HG03520 (cell line): Measurements from ENCODE around the gene CD72.
"Not testable (repeated sequence)": the region's sequence is repeated elsewhere in the genome, so short reads cannot be mapped to it uniquely, and the experiment has no call there.

Source experiments
- ATAC-seq: cut with Tn5 transposase; IDR thresholded peaks from one replicate; pipeline ENCODE4 v1.9.1; 2021; ENCODE audit warnings: mild to moderate bottlenecking, moderate library complexity; ENCODE audit not compliant: unreplicated experiment

Gene CD72

GRCh38 chr9:35593581-35593980 lies 24.6 kb downstream of the CD72 start:
- ATAC-seq = no peak

GRCh38 chr9:35588506-35588905 lies 29.7 kb downstream of the CD72 start:
- ATAC-seq = not testable (repeated sequence)

GRCh38 chr9:35584681-35585080 lies 33.5 kb downstream of the CD72 start:
- ATAC-seq = not testable (repeated sequence)

- not testable (repeated sequence) for ATAC-seq
Measured at GRCh38 chr9:35583521-35583920, 34.7 kb downstream of the CD72 start.

- ATAC-seq = not testable (repeated sequence)
Measured at GRCh38 chr9:35579659-35580227, 38.5 kb downstream of the CD72 start.

GRCh38 chr9:35579130-35579529 lies 39.1 kb downstream of the CD72 start:
- ATAC-seq = no peak

GRCh38 chr9:35577486-35577885 lies 40.7 kb downstream of the CD72 start:
- ATAC-seq = no peak

- ATAC-seq = no peak
Measured at GRCh38 chr9:35575478-35575877, 42.7 kb downstream of the CD72 start.

GRCh38 chr9:35574578-35575122 lies 43.6 kb downstream of the CD72 start:
- ATAC-seq = no peak

GRCh38 chr9:35570709-35571504 lies 47.3 kb downstream of the CD72 start:
- ATAC-seq = no peak

GRCh38 chr9:35569206-35569605 lies 49.0 kb downstream of the CD72 start:
- no peak for ATAC-seq

GRCh38 chr9:35568196-35568595 lies 50.0 kb downstream of the CD72 start:
- no peak for ATAC-seq

GRCh38 chr9:35566417-35566816 lies 51.8 kb downstream of the CD72 start:
- ATAC-seq = no peak

- no peak for ATAC-seq
Measured at GRCh38 chr9:35564658-35565061, 53.6 kb downstream of the CD72 start.

GRCh38 chr9:35563791-35564197 lies 54.4 kb downstream of the CD72 start:
- no peak for ATAC-seq

GRCh38 chr9:35562895-35563780 lies 55.1 kb downstream of the CD72 start:
- ATAC-seq = no peak

- no peak for ATAC-seq
Measured at GRCh38 chr9:35561468-35562261, 56.5 kb downstream of the CD72 start.

GRCh38 chr9:35560625-35561337 lies 57.4 kb downstream of the CD72 start:
- no peak for ATAC-seq
